Measurements from ENCODE around the gene FAM181A.

Gene FAM181A

DNA sequence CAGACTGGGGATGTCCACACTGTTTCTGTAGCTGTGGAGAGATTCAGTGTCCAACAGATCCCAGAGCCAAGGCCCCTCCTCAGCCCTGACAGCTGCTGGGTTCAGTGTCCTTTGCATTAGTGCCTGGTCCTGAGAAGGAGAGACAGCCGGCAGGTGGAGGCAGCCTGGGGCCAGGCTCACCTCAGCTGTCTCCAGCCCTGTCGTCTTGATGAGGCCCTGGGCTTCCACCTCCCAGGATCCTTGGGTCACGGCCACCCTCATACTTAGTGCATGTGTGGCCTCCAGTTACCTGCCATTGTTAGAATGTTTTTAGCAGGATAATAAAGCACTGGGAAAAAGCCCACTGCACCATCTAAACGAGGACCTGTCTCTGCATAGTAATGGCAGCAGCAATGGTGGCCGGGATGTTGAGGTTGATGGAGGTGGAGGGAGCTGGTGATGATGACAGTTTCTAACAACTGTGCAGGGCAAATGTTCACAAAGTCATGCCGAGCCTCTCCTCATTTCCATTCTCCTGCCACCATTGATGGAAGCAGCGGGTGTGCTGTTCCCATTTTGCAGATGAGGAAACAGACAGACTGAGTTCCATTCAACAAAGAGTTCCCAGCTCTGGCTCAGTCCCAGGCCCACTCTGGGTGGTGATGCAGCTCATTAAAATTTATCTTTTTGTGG is 31.6 kb downstream of the FAM181A start:
- in situ Hi-C loops (cut with HindIII; ENCODE audit: low pct_unique_long_range_greater_than_20kb, low sequenced_read_pairs) = no loop called here
- DNase-seq (ENCODE audit: low read depth in 1 of 2, low spot score in 1 of 2) = no peak
- TF ChIP-seq JUND (IDR thresholded peaks at IDR 0.05; ENCODE audit: low read depth) = no peak

DNA sequence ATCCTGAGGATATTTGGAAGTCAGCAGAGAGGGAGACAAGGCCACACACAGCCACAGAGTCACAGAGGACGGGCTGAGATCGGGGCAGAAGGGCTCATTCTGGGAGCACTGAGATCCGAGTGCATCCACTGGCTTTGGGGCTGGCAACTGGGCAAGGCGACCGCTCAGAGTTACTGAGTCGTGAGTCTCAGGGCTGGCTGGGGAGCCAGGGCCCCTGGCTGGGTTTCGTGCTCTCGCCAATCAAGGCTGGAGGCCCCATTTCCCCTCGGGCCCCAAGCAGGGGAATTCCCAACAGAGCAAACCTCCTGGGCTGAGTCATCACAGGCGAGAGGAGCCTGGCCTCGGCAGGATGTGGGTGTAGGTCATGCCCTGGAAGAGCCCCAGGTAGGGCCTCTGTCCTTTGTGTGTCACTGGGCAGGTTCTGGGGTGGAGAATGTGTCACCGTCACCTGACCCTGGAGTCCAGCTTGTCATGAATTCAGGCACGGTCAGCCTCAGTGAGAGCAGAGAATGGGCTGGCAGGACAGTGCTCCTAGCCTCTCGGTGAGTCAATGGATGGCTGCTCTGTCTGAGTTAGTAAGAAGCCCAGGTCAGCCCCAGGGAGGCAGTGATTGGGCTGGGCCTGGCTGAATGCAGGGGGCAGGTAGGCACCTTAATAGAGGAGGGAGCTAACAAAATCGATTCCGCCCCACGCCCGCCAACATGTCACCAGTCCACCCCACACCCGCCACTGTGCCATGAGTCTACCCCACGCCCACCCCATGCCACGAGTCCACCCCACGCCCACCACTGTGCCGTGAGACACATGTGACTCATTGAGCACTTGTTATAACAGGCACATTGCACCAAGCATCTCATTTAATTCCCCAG is 32.3 kb downstream of the FAM181A start:
- TF ChIP-seq JUND (IDR thresholded peaks at IDR 0.05; ENCODE audit: low read depth) = no peak
- peak in 1 of 2 experiments; percentile 67 for DNase-seq (ENCODE audit: low read depth in 1 of 2, low spot score in 1 of 2)
- in situ Hi-C loops (cut with HindIII; ENCODE audit: low pct_unique_long_range_greater_than_20kb, low sequenced_read_pairs) = no loop called here

DNA sequence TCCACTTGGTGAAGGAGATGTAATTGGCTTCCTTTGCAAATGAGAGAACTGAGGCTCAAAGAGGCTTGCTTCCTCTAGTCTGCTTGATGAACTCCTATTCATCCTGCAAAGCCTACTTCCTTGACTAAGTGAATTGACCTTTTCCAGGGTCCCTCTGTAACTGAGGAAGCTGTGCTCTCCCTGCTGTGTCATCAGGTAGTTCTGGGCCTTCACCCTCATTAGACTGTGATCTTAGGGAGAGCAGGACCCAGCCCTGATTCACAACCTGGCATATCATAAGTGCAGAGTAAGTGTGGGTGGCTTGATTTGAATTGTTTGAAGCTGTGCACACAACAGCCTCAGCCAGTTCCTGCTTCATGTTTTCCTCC is 32.9 kb downstream of the FAM181A start:
- TF ChIP-seq JUND (IDR thresholded peaks at IDR 0.05; ENCODE audit: low read depth) = no peak
- DNase-seq (ENCODE audit: low read depth in 1 of 2, low spot score in 1 of 2) = no peak
- in situ Hi-C loops (cut with HindIII; ENCODE audit: low pct_unique_long_range_greater_than_20kb, low sequenced_read_pairs) = no loop called here

DNA sequence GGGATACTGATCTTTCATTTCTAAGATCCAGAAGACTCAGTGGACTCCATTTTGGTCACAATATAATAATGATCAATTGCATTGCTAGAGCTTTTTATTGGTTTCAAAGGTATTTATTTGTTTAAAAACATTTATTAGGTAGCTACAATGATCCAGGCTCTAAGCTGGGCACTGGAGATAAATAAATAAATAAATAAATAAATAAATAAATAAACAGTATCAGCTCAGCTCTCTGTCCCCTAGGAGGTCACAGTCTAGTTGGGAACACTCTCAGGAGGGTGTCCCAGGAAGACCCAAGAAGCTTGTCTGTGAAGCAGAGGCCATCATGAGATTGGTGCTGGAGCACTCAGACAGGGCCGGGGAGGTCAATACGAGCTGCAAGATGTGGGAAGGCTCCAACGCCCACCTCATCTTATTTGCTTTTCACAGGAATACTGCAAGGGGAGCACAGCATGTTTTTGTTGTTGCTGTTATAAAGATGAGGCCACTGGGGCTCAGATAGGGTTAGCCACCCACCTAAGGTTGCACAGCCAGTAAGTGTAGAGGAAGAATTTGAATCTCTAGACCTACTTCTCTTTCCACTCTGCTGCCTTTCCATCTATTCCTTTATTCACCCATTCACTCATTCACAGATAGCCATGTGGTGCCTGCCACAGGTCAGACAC is 33.8 kb downstream of the FAM181A start:
- DNase-seq (ENCODE audit: low read depth in 1 of 2, low spot score in 1 of 2) = no peak
- TF ChIP-seq JUND (IDR thresholded peaks at IDR 0.05; ENCODE audit: low read depth) = no peak
- in situ Hi-C loops (cut with HindIII; ENCODE audit: low pct_unique_long_range_greater_than_20kb, low sequenced_read_pairs) = no loop called here

DNA sequence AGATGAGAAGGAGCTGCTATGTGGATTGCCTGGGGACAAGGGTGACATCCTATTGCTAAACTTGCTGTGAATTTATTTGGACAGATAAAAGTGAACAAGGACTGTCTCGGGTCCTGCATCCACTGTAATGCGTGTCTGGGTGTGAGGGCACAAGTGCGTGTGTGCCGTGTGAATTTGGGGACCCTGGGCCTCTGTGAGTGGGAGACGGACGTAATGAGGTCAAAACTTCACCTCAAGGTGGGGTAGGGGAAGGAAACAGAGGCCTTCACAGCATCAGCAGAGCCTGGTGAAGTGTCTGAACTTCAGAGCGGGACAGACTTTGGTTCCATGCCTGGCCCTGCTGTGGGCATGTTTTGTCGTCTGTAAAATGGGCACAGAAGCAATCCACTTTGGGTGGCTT is 34.5 kb downstream of the FAM181A start:
- no peak for TF ChIP-seq JUND (IDR thresholded peaks at IDR 0.05; ENCODE audit: low read depth)
- DNase-seq (ENCODE audit: low read depth in 1 of 2, low spot score in 1 of 2) = no peak
- in situ Hi-C loops (cut with HindIII; ENCODE audit: low pct_unique_long_range_greater_than_20kb, low sequenced_read_pairs) = no loop called here

DNA sequence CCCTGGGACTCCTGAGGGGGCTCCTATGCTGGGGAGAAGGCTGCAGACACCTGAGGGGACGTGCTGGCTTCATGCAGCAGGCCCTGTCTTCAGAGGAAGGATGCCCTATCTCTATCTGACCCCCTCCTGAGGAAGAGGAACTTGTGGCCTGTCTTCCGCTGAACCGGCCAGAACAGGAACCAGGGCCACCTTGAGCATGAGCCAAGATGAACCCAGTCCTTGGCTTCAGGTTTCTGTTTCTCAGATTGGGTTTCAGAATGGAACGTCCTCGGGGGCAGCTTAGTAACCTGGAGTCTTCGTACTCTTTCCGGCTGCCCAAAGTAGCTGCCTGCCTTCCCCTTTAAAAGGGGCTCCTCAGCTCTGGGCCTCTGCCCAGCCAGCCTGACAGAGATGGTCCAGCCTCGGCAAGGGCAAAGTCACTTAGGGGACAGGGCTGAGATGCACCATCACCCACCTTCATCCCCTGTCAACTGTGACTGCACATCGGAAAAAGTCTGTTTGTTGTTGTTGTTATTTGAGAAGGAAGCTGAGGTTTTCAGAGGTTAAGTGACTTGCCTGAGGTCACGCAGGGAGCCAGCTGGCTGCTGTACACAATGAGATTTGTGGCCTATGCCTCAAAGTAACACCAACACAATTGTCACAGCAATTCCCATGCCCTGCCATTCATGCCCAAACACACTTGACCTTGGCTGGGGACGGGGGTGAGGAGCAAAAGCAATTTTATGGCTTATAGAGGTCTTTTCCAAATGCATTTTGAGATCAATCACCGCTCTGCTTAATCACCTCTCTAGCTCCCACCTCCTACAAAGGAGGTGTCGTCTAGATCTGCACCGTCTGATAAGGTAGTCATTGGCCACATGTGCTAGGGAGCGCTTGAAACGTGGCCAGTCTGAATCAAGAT is 35.8 kb downstream of the FAM181A start:
- no peak for TF ChIP-seq JUND (IDR thresholded peaks at IDR 0.05; ENCODE audit: low read depth)
- no peak for DNase-seq (ENCODE audit: low read depth in 1 of 2, low spot score in 1 of 2)
- in situ Hi-C loops (cut with HindIII; ENCODE audit: low pct_unique_long_range_greater_than_20kb, low sequenced_read_pairs) = no loop called here

DNA sequence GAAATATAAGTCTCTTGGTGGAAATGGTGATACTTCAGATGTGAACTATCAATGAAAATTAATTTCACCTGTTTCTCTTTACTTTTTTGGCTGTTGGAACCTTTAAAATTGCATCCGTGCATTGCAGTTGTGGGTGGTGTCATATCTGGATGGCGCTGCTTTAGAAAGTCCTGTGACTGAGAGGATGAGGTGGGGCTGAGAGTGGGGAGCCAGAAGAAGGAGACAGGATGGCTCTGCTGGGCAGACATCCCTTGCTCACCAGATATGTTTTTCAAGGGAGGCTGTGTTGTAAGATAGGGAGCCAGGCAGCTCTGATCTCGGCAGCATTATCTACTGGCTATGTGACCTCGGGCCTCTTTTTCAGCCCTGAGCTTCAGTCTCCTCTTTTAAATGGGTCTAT is 36.5 kb downstream of the FAM181A start:
- in situ Hi-C loops (cut with HindIII; ENCODE audit: low pct_unique_long_range_greater_than_20kb, low sequenced_read_pairs) = no loop called here
- no peak for TF ChIP-seq JUND (IDR thresholded peaks at IDR 0.05; ENCODE audit: low read depth)

DNA sequence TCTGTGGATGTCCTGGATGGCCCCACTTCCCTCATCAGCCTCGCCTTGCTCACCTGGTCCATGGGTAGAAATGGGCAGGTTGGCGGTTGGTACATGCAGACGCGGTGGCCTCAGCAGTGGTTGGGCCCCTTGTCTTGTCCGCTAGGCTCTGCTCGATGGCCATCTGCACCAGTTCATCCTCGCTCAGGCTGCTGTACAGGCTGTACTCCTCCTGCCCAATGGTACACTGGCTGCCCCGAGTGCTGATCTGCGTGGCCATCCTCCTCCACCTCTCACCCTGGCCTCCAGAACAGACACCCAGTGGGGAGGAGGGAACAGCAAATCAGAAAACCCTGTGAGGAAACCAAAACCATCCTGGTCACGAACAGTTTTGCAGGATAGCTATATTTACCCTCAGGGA is 37.1 kb downstream of the FAM181A start:
- no peak for DNase-seq (ENCODE audit: low read depth in 1 of 2, low spot score in 1 of 2)
- TF ChIP-seq JUND (IDR thresholded peaks at IDR 0.05; ENCODE audit: low read depth) = no peak
- in situ Hi-C loops (cut with HindIII; ENCODE audit: low pct_unique_long_range_greater_than_20kb, low sequenced_read_pairs) = no loop called here

More for the DNA sequence above, 36.5 kb downstream of the FAM181A start:
- DNase-seq (ENCODE audit: low read depth in 1 of 2, low spot score in 1 of 2) = no peak

DNA sequence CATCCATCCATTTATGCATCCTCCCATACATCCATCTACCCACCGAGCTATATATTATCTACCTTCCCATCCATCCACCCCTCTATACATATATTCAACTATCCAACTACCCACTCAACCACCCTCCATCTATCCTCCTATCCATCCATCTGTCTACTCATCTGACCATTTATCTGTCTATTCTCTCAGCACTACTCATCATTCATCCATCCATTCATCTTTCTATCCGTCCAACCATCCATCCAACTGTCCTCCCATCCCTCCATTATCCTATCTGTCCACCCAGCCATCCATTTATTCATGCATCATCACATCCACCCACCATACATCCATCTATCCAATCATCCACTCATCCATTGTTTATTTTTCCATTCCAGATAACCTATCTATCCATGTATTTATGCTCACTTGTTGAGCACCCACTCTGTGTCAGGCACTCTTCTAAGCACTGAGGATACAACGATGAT is 37.7 kb downstream of the FAM181A start:
- in situ Hi-C loops (cut with HindIII; ENCODE audit: low pct_unique_long_range_greater_than_20kb, low sequenced_read_pairs) = no loop called here
- no peak for TF ChIP-seq JUND (IDR thresholded peaks at IDR 0.05; ENCODE audit: low read depth)
- no peak for DNase-seq (ENCODE audit: low read depth in 1 of 2, low spot score in 1 of 2)

DNA sequence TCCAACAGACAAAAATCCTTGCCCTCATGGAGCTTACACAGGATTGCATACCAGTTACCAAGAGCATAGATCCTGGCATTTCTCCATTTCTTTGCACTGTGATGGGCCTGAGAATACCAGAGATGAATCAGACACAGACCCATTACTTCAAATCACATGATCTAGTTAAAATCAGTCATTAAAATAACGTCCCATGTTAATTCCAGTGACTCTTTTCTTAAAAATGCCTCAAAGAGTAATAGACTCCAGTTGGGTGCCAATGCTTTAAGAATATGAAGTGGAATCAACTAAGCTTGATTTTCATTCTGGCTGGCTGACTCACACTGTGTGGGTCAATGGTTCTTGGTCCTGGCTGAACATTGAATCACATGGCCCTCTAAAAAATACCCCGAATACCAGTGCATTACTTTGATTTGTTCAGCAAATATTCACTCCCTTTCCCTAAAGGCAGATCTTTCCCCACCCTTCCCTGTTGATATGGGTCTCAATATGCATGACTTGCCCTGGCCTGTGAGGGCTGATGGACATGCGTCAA is 38.2 kb downstream of the FAM181A start:
- no peak for DNase-seq (ENCODE audit: low read depth in 1 of 2, low spot score in 1 of 2)
- no peak for TF ChIP-seq JUND (IDR thresholded peaks at IDR 0.05; ENCODE audit: low read depth)
- in situ Hi-C loops (cut with HindIII; ENCODE audit: low pct_unique_long_range_greater_than_20kb, low sequenced_read_pairs) = no loop called here

DNA sequence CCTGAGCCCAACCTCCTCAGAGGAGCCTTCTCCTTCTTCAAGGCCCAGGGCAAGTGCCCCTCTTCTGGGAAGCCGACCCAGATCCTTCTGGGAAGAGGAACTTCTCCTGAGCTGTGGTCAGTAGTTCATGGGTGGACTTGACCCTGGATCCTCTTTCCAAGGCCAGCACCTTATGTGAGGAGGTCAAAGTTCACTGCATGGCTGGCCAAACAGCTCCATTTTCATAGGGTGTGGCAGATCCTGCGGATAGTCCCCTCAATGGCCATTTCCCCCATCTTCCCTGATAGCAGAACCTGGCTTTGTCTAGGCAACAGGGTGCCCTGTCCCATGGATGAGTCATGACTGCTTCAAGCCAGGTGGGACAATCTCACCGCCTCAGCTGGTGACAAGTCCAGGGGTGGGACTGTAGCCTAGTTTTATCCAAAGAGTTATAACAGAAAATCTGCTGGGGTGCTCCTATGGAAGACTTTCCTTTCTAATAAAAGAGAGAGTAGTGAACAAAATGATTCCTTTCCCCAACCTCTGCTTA is 38.9 kb downstream of the FAM181A start:
- in situ Hi-C loops (cut with HindIII; ENCODE audit: low pct_unique_long_range_greater_than_20kb, low sequenced_read_pairs) = no loop called here
- TF ChIP-seq JUND (IDR thresholded peaks at IDR 0.05; ENCODE audit: low read depth) = no peak

More for the DNA sequence above, 38.9 kb downstream of the FAM181A start:
- no peak for DNase-seq (ENCODE audit: low read depth in 1 of 2, low spot score in 1 of 2)
